Prostate gland (tissue), 2 donors: ENCODE data around the gene KCNJ14. TPM values are rescaled to one million over a fixed set of nuclear protein-coding genes. Genes with fewer than 3 reads are reported as not detected.

Experiments used
- DNase-seq: peaks from one replicate; pipeline ENCODE4 v3.0.0-alpha.2; 2019; ENCODE audit warnings: low spot score
- H3K27ac ChIP-seq, 2 donors: fragments of 200-600 bp; sonication (generic); 2 replicates each; pipeline ENCODE4 v1.5.1; 2017 to 2019
- H3K27me3 ChIP-seq: fragments of 200-600 bp; sonication (generic); replicated peaks from 2 replicates; pipeline ENCODE4 v1.5.1; 2019; ENCODE audit not compliant: insufficient read depth
- H3K36me3 ChIP-seq, 2 donors: fragments of 200-600 bp; sonication (generic); 1 replicate in 1 of 2; 2 replicates in 1 of 2; pipeline versions ENCODE4 v1.5.1 to v1.8.1; 2017 to 2019
- H3K4me1 ChIP-seq: fragments of 200-600 bp; sonication (generic); replicated peaks from 2 replicates; pipeline ENCODE4 v1.5.1; 2019
- H3K4me3 ChIP-seq, 2 donors: fragments of 200-600 bp; sonication (generic); 2 replicates each; pipeline ENCODE4 v1.5.1; 2017 to 2019
- H3K9me3 ChIP-seq: fragments of 200-600 bp; sonication (generic); 2 replicates; pipeline ENCODE4 v1.5.1; 2017
- CTCF ChIP-seq, 4 experiments: fragments of 200-600 bp in 2 of 4; fragments of 450-650 bp in 2 of 4; sonication (generic) in 2 of 4; IDR thresholded peaks; 1 replicate in 3 of 4; 2 replicates in 1 of 4; pipeline ENCODE4 v1.5.1; 2016 to 2019; ENCODE audit warnings: antibody characterized with exemption in 4 of 4, mild to moderate bottlenecking in 2 of 4, moderate library complexity in 2 of 4
- POLR2A ChIP-seq: fragments of 450-650 bp; IDR thresholded peaks from one replicate; pipeline ENCODE4 v1.6.1; 2016; ENCODE audit warnings: antibody characterized with exemption, mild to moderate bottlenecking
- POLR2AphosphoS5 ChIP-seq: sonication (generic); formaldehyde crosslinking; IDR thresholded peaks from one replicate; pipeline ENCODE4 v1.6.1; 2017; ENCODE audit warnings: antibody characterized with exemption
- WGBS: methylation state at CpG from one replicate; pipeline ENCODE4 v1.1.5; 2018; 5-methylcytosine and 5-hydroxymethylcytosine counted together
- intact Hi-C: fragments of 100-400 bp; cut with DNase I; formaldehyde crosslinking; loops from one replicate; pipeline ENCODE4 v1.14.2; 2022
- total RNA-seq, 2 donors: library from RNA; depleted of rRNA; stranded (reverse); fragments of >200 nt; gene quantifications; one replicate each; pipeline ENCODE4 v1.1.0, GENCODE V29; 2016

The KCNJ14 gene
- total RNA-seq, 2 donors from 2014 or later = 0.45 to 2.2 TPM

DNA sequence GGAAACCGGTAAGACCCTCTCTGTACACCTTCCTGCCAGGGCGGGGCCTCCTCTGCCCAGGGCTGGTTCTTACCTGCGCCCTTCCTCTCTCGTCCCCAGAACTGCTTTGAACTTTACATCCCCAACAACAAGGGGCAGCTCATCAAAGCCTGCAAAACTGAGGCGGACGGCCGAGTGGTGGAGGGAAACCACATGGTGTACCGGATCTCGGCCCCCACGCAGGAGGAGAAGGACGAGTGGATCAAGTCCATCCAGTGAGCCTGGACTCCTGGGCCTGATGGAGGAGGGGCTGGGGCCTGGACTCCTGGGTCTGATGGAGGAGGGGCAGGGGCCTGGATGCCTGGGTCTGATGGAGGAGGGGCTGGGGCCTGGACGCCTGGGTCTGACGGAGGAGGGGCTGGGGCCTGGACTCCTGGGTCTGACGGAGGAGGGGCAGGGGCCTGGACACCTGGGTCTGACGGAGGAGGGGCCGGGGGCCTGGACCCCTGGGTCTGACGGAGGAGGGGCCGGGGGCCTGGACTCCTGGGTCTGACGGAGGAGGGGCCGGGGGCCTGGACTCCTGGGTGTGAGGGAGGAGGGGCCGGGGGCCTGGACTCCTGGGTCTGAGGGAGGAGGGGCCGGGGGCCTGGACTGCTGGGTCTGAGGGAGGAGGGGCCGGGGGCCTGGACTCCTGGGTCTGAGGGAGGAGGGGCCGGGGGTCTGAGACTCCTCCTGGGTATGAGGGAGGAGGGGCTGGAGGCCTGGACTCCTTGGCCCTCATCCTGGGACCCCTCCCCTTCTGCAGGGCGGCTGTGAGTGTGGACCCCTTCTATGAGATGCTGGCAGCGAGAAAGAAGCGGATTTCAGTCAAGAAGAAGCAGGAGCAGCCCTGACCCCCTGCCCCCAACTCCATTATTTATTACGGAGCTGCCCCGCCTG, 23.2 kb downstream of the KCNJ14 start:
- Histone ChIP-seq H3K4me1 (no peaks in the 10 kb centered on the region), H3K27me3 (no peaks in the 10 kb centered on the region), H3K36me3 (peaks cover 11 to 24% of the 10 kb centered on the region in 2 donors), H3K4me3 (no peak overlapping the region), H3K27ac (no peak overlapping the region), H3K9me3 (no peaks in the 10 kb centered on the region)
- WGBS = 72% methylated on average over 29 of the region's 29 CpGs
- no peak for DNase-seq
- intact Hi-C loops = no loop called here
- TF ChIP-seq CTCF (IDR thresholded peaks at IDR 0.05) = no peak
- TF ChIP-seq POLR2A = no peak
- TF ChIP-seq POLR2AphosphoS5 = no peak

GRCh38 chr19:48479686-48480085, 24.3 kb downstream of the KCNJ14 start:
- peak overlapping the region; percentile 87 to 91 for H3K27ac ChIP-seq
- peak overlapping the region in 1 of 2 donors; percentile 49 for H3K4me3 ChIP-seq
- TF ChIP-seq POLR2AphosphoS5 (no peak), POLR2A (no peak), CTCF (IDR thresholded peaks at IDR 0.05) (no peak)
- H3K9me3 ChIP-seq = no peaks in the 10 kb centered on the region
- peaks cover 2 to 13% of the 10 kb centered on the region in 2 donors for H3K36me3 ChIP-seq
- no peaks in the 10 kb centered on the region for H3K27me3 ChIP-seq
- no peaks in the 10 kb centered on the region for H3K4me1 ChIP-seq
- 70% methylated on average over 7 of the region's 7 CpGs for WGBS
- intact Hi-C loops = no loop called here
- no peak for DNase-seq

DNA sequence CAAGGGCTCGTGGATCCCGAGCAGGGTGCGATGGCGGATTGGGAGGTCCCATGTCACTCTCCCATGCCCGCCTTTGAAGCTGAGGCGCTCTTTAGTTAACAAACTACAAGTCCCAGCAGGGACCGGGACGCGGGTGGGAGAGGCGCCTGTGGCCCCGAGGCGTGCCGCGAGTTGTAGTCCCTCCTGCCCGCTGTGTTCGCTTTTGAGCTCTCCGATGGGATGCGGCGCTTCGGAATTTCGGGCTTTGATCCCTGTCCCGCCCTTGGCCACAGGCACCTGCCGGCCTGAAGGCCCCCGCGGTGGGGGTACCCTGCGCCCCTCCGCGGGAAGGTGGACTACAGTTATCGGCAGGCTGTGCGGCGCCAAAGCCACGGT, 24.8 kb downstream of the KCNJ14 start:
- 10% methylated on average over 32 of the region's 32 CpGs for WGBS
- intact Hi-C loops = no loop called here
- Histone ChIP-seq H3K4me3 (peak overlapping the region; percentile 33 to 49), H3K9me3 (no peaks in the 10 kb centered on the region), H3K27me3 (no peaks in the 10 kb centered on the region), H3K4me1 (no peaks in the 10 kb centered on the region), H3K27ac (peak overlapping the region; percentile 87 to 91), H3K36me3 (peaks cover 0 to 8% of the 10 kb centered on the region in 2 donors)
- peak; percentile 68 for DNase-seq
- TF ChIP-seq POLR2A (peak; percentile 12), CTCF (IDR thresholded peaks at IDR 0.05) (no peak), POLR2AphosphoS5 (peak; percentile 57)

DNA sequence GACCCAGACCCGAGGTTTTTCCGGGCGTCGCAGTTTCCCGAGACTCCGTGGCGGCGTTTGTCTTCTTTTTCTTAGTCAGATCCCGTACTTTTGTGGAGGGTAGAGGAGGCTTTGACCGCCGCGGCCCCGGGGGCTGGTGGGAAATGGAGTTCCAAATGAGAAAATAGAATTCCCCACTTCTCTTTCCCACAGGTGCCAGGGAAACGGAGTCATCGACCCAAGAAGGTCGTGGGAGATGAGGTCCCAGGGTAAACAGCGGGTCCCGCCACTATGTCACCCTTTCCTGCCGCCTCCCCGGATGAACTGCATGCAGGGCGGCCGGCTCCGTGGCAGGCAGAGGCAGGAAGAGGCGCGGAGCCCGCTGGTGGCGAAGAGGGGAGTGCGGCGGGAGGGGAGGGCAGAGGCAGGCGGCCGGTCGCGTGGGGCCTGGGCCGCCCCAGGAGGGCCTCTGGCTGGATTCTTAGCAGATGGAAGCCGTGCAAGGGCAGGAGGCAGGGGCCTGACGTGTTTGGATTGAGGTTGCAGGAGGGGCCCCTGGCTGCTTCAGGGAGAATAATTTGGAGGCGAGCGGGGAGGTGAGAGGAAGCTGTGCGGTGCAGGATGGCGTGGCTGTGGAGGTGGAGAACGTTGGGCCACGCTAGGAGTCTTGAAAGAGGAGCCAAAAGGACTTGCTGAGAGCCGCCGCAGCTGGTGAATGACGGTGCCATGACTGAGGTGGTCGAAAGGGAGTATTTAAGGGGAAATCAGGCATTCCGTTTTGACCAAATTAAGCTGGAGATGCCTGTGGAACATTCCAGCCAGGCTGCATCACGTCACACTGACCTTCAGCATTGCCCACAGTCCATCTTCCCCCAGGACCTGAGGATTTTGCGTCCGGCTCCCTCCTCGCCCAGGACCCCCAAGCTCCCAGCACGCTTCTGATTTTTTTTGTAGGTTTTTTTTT, 25.5 kb downstream of the KCNJ14 start:
- peak overlapping the region; percentile 87 to 91 for H3K27ac ChIP-seq
- no peaks in the 10 kb centered on the region for H3K27me3 ChIP-seq
- H3K36me3 ChIP-seq = peaks cover 0 to 2% of the 10 kb centered on the region in 2 donors
- H3K4me1 ChIP-seq = no peaks in the 10 kb centered on the region
- intact Hi-C loops = no loop called here
- 10% methylated on average over 52 of the region's 52 CpGs for WGBS
- DNase-seq = no peak
- H3K9me3 ChIP-seq = no peaks in the 10 kb centered on the region
- TF ChIP-seq CTCF (IDR thresholded peaks at IDR 0.05) = peak in 2 of 4 experiments; percentile 14 to 25
- TF ChIP-seq POLR2A = peak; percentile 29
- no peak for TF ChIP-seq POLR2AphosphoS5
- H3K4me3 ChIP-seq = peak overlapping the region; percentile 33 to 49
